ENCODE measurements around the gene INTS1.

GRCh38 chr7:1438821-1439220 is 65.4 kb downstream of the INTS1 start:
- TF ChIP-seq ARNT (IDR thresholded peaks at IDR 0.05): no peak
- no peak for TF ChIP-seq FOXA1 (IDR thresholded peaks at IDR 0.05)
- TF ChIP-seq BHLHE40 (IDR thresholded peaks at IDR 0.05; ENCODE audit: borderline replicate concordance): no peak
- no peak for TF ChIP-seq FOXM1 (IDR thresholded peaks at IDR 0.05; ENCODE audit: borderline replicate concordance)
- no peak for TF ChIP-seq PKNOX1 (IDR thresholded peaks at IDR 0.05)
- TF ChIP-seq TARDBP (IDR thresholded peaks at IDR 0.05): no peak
- no peak for TF ChIP-seq NFRKB (IDR thresholded peaks at IDR 0.05)
- no peak for TF ChIP-seq SUZ12 (IDR thresholded peaks at IDR 0.05)
- TF ChIP-seq ELF4 (IDR thresholded peaks at IDR 0.05): no peak
- no peak for TF ChIP-seq LEF1 (IDR thresholded peaks at IDR 0.05; ENCODE audit: borderline replicate concordance)
- TF ChIP-seq FOXK2 (IDR thresholded peaks at IDR 0.05): no peak
